ENCODE results near the gene BANP.
"Not testable (repeated sequence)": the region's sequence is repeated elsewhere in the genome, so short reads cannot be mapped to it uniquely, and the experiment has no call there.

Gene BANP

GRCh38 chr16:88013766-88014251, 62.6 kb downstream of the BANP start:
- no peak for TF ChIP-seq CTCF (IDR thresholded peaks at IDR 0.05; ENCODE audit: low read depth, low read length)
- Histone ChIP-seq H3K4me1 (no peaks in the 10 kb centered on the region), H3K9me3 (no peaks in the 10 kb centered on the region), H3K36me3 (no peaks in the 10 kb centered on the region), H3K4me3 (ENCODE audit: low read depth, low read length) (no peak overlapping the region), H3K27me3 (no peaks in the 10 kb centered on the region)
- no peak for DNase-seq

- Histone ChIP-seq H3K27me3 (no peaks in the 10 kb centered on the region), H3K4me1 (no peaks in the 10 kb centered on the region), H3K36me3 (no peaks in the 10 kb centered on the region), H3K4me3 (ENCODE audit: low read depth, low read length) (no peak overlapping the region), H3K9me3 (no peaks in the 10 kb centered on the region)
- TF ChIP-seq CTCF (IDR thresholded peaks at IDR 0.05; ENCODE audit: low read depth, low read length): no peak
- no peak for DNase-seq
Observed at GRCh38 chr16:88014252-88014781, 63.1 kb downstream of the BANP start.

- H3K27me3 ChIP-seq: no peaks in the 10 kb centered on the region
Observed at GRCh38 chr16:88014954-88015805, 63.9 kb downstream of the BANP start.

GRCh38 chr16:88015806-88016140, 64.5 kb downstream of the BANP start:
- DNase-seq: no peak
- Histone ChIP-seq H3K9me3 (no peaks in the 10 kb centered on the region), H3K27me3 (no peaks in the 10 kb centered on the region), H3K36me3 (peaks cover 4% of the 10 kb centered on the region), H3K4me1 (peaks cover 6% of the 10 kb centered on the region), H3K4me3 (ENCODE audit: low read depth, low read length) (no peak overlapping the region)
- no peak for TF ChIP-seq CTCF (IDR thresholded peaks at IDR 0.05; ENCODE audit: low read depth, low read length)

More at GRCh38 chr16:88014954-88015805, 63.9 kb downstream of the BANP start:
- Histone ChIP-seq H3K4me3 (ENCODE audit: low read depth, low read length) (no peak overlapping the region), H3K4me1 (peaks cover 6% of the 10 kb centered on the region), H3K9me3 (no peaks in the 10 kb centered on the region), H3K36me3 (peaks cover 1% of the 10 kb centered on the region)
- TF ChIP-seq CTCF (IDR thresholded peaks at IDR 0.05; ENCODE audit: low read depth, low read length): no peak
- DNase-seq: no peak

GRCh38 chr16:88016386-88016785, 65.2 kb downstream of the BANP start:
- DNase-seq; H3K9me3 ChIP-seq; H3K36me3 ChIP-seq; H3K27me3 ChIP-seq; H3K4me1 ChIP-seq; H3K4me3 ChIP-seq (ENCODE audit: low read depth, low read length): not testable (repeated sequence)

GRCh38 chr16:88016964-88017363, 65.7 kb downstream of the BANP start:
- peaks cover 4% of the 10 kb centered on the region for H3K36me3 ChIP-seq
- no peak overlapping the region for H3K4me3 ChIP-seq (ENCODE audit: low read depth, low read length)
- H3K9me3 ChIP-seq: no peaks in the 10 kb centered on the region
- H3K27me3 ChIP-seq: no peaks in the 10 kb centered on the region
- no peak for DNase-seq
- no peak for TF ChIP-seq CTCF (IDR thresholded peaks at IDR 0.05; ENCODE audit: low read depth, low read length)
- peaks cover 6% of the 10 kb centered on the region for H3K4me1 ChIP-seq
